NCI-H1930 (cell line): ENCODE measurements around the gene RTN4RL2.

Experiments used
- DNase-seq, 2 experiments: peaks; one replicate each; lab custom pipeline; 2025; lab: John Stamatoyannopoulos, UW

RTN4RL2 gene

GRCh38 chr11:57462597-57462996, 2.3 kb downstream of the RTN4RL2 start:
- no peak for DNase-seq

GRCh38 chr11:57463671-57464538, 3.6 kb downstream of the RTN4RL2 start:
- no peak for DNase-seq

- DNase-seq = no peak
These were observed 4.3 kb downstream of the RTN4RL2 start for GRCh38 chr11:57464539-57465181.

GRCh38 chr11:57466680-57467079, 6.4 kb downstream of the RTN4RL2 start:
- DNase-seq = no peak

GRCh38 chr11:57467508-57468157, 7.3 kb downstream of the RTN4RL2 start:
- DNase-seq = no peak

- no peak for DNase-seq
These were observed 7.9 kb downstream of the RTN4RL2 start for GRCh38 chr11:57468276-57468675.

GRCh38 chr11:57469268-57469667, 8.9 kb downstream of the RTN4RL2 start:
- DNase-seq = no peak

GRCh38 chr11:57471496-57471895, 11.2 kb downstream of the RTN4RL2 start:
- DNase-seq = no peak

GRCh38 chr11:57473285-57473841, 13.0 kb downstream of the RTN4RL2 start:
- no peak for DNase-seq

GRCh38 chr11:57474017-57474802, 13.9 kb downstream of the RTN4RL2 start:
- DNase-seq = no peak

- DNase-seq = no peak
These were observed 14.4 kb downstream of the RTN4RL2 start for GRCh38 chr11:57474803-57475115.

- no peak for DNase-seq
These were observed 14.9 kb downstream of the RTN4RL2 start for GRCh38 chr11:57475191-57475590.

- DNase-seq = no peak
These were observed 15.3 kb downstream of the RTN4RL2 start for GRCh38 chr11:57475671-57476046.

GRCh38 chr11:57476047-57476756, 15.9 kb downstream of the RTN4RL2 start:
- DNase-seq = no peak

- no peak for DNase-seq
These were observed 16.6 kb downstream of the RTN4RL2 start for GRCh38 chr11:57476757-57477506.

GRCh38 chr11:57477507-57478189, 17.3 kb downstream of the RTN4RL2 start:
- no peak for DNase-seq

- no peak for DNase-seq
These were observed 18.8 kb downstream of the RTN4RL2 start for GRCh38 chr11:57479021-57479663.

GRCh38 chr11:57479911-57480310, 19.6 kb downstream of the RTN4RL2 start:
- DNase-seq = no peak

GRCh38 chr11:57480409-57481137, 20.2 kb downstream of the RTN4RL2 start:
- peak; percentile 16 to 41 for DNase-seq
